Stimulated activated CD8-positive, alpha-beta memory T cell treated with anti-CD3 and anti-CD28 coated beads, Interleukin-15, amount 100 ng/mL, for 48 hours (primary cell): ENCODE data around the gene CDH23.
A peak's percentile ranks its signal among the peaks of the same experiment; 100 is the strongest.

Source experiments
- DNase-seq, 2 donors: peaks; one replicate each; pipeline ENCODE4 v3.0.0-alpha.2; 2020; ENCODE audit warnings: low read depth in 2 of 2

The CDH23 gene

GRCh38 chr10:71562904-71563303, 166.2 kb downstream of the CDH23 start:
- no peak for DNase-seq

- no peak for DNase-seq
Observed at GRCh38 chr10:71564194-71564820, 167.6 kb downstream of the CDH23 start.

GRCh38 chr10:71565284-71566000, 168.7 kb downstream of the CDH23 start:
- DNase-seq: no peak

GRCh38 chr10:71567006-71567405, 170.3 kb downstream of the CDH23 start:
- DNase-seq: no peak

GRCh38 chr10:71568896-71569492, 172.3 kb downstream of the CDH23 start:
- no peak for DNase-seq

GRCh38 chr10:71569775-71570588, 173.3 kb downstream of the CDH23 start:
- peak; percentile 41 to 54 for DNase-seq

GRCh38 chr10:71571460-71572175, 174.9 kb downstream of the CDH23 start:
- DNase-seq: no peak

GRCh38 chr10:71572962-71573361, 176.2 kb downstream of the CDH23 start:
- DNase-seq: no peak

- no peak for DNase-seq
Observed at GRCh38 chr10:71573562-71574518, 177.1 kb downstream of the CDH23 start.

GRCh38 chr10:71575451-71575850, 178.7 kb downstream of the CDH23 start:
- DNase-seq: no peak

- DNase-seq: no peak
Observed at GRCh38 chr10:71575934-71576801, 179.4 kb downstream of the CDH23 start.

GRCh38 chr10:71576842-71577241, 180.1 kb downstream of the CDH23 start:
- DNase-seq: no peak

GRCh38 chr10:71577345-71577744, 180.6 kb downstream of the CDH23 start:
- no peak for DNase-seq

- no peak for DNase-seq
Observed at GRCh38 chr10:71578069-71578468, 181.3 kb downstream of the CDH23 start.

GRCh38 chr10:71579668-71580067, 182.9 kb downstream of the CDH23 start:
- no peak for DNase-seq

- no peak for DNase-seq
Observed at GRCh38 chr10:71580415-71580814, 183.7 kb downstream of the CDH23 start.

- DNase-seq: no peak
Observed at GRCh38 chr10:71580926-71581325, 184.2 kb downstream of the CDH23 start.

GRCh38 chr10:71581376-71581775, 184.7 kb downstream of the CDH23 start:
- no peak for DNase-seq

GRCh38 chr10:71582019-71582418, 185.3 kb downstream of the CDH23 start:
- DNase-seq: no peak
